DLD1 (cell line): ENCODE data around the gene MAP3K7CL.
"Not testable (repeated sequence)": the region's sequence is repeated elsewhere in the genome, so short reads cannot be mapped to it uniquely, and the experiment has no call there.

Source experiments
- in situ Hi-C: cut with HindIII; loops from 2 replicates; pipeline ENCODE4 v1.10.0; 2017; ENCODE audit warnings: low sequenced_read_pairs

MAP3K7CL gene

DNA sequence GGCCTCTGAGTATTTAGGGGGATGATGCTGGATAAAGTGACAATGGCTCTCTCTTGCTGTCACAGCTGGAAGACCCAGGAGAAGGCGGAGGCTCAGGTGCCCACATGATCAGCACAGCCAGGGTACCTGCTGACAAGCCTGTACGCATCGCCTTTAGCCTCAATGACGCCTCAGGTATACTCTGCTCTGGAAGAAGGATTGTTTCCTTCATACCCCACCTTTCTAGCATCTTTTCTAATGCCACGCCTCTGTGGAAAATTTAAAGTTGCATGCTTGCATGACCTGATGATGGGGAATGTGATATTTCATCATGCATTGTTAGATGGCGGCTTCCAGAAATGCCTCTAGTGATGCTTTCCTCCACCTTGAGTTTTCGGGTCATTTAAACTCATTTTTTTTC is 2.8 kb downstream of the MAP3K7CL start:
- in situ Hi-C loops = no loop called here

DNA sequence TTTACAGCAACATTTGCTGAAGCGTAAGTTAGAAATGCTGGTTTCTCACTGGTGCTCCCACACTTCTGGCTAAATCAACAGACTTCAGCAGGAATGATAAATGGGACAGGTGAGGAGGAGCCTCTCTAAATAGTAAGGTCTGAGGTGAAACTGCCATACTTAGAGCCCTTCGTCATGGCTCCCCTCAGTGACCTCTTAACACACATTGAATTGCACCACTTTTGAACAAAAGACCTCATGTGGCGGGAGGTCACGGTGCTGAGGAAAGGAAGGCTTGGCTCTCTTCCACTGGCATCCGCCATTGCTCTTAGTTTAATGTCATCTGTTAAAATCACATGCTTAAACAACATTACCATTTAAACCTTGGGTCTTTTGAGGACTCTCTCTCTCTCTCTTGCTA is 3.4 kb downstream of the MAP3K7CL start:
- in situ Hi-C loops = no loop called here

DNA sequence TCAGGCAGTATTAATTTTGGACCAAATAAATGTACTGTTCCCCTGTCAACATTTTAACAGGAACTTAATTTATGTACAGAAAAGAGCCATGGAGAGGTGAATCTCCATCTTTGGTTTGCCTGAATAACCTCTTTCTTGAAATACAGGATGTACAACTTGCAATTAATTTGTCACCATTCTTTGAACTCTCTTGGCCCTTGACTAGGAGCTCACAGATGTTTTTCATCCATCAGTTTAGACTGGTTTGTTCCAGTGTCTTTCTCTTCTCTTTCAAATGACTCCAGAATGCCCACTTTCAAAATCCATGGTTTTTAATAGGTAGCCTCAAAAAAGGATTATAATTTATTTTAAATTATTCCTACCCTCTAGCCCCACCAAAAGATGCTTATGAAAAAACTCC is 5.0 kb downstream of the MAP3K7CL start:
- in situ Hi-C loops = no loop called here

DNA sequence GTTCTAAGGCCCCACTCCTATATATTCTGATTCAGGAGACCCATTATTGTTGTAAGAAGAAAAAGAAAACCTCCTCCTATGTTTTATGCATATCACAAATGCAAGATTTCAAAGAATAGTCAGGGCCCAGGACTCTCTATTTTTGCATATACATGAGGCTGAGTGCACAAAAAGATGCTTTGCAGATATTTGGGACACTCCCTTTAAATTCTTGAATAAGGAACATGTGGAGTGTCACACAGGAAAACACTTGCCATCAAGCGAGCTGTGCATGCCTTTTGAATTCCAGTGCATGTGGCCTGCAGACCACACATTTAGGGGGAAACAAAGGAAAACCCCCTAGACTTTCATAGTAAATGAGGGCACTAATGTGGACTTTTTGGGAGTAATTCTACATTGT is 5.6 kb downstream of the MAP3K7CL start:
- in situ Hi-C loops = no loop called here

DNA sequence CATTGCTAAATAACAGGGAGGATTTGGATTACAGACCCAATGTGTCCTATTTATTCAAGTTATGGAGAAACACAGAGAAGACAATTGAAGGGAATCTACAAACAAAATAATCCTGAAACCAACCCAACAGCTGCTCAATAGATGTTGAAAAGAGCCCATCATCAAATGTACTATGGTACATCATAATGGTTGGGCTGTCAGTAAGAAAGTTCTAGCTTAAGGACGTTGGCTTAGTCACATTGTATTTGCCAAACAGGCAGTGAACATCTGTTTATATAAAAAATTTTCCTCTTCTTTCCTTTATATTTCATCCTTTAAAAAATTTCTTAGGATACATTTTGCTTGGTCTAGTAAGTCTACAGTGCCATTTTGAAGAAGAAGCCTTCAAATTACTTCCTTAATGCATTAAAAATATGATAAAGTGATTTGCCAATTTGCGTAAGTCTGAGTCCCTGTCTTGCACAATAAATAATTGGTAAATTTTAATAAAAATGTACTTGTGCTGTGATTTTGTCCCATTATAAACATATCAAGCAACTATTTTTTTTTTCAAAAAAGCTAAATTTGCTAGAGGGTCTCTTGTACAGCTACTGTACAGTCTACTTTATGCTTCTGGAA is 14.4 kb downstream of the MAP3K7CL start:
- in situ Hi-C loops = no loop called here

DNA sequence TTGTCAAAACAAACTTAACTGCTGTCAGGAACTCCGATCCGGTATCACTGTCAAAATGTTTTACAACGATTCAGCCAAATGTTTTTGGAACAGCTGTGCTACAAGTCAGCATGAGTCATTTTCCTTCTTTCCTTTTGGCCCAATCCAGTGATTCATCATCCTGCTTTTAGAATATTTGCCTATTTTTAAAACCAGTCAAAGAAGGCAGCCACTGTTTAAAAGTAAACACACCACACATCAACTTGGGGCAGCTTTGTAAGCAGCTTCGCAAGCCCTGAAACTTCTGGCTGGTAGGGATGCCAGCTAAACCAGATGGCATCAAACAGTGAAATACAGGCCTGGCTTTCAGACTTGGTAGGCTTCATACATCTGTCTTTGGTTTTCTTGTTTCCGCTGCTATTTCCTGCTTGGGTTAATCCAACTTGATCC is 14.9 kb downstream of the MAP3K7CL start:
- in situ Hi-C loops = no loop called here

DNA sequence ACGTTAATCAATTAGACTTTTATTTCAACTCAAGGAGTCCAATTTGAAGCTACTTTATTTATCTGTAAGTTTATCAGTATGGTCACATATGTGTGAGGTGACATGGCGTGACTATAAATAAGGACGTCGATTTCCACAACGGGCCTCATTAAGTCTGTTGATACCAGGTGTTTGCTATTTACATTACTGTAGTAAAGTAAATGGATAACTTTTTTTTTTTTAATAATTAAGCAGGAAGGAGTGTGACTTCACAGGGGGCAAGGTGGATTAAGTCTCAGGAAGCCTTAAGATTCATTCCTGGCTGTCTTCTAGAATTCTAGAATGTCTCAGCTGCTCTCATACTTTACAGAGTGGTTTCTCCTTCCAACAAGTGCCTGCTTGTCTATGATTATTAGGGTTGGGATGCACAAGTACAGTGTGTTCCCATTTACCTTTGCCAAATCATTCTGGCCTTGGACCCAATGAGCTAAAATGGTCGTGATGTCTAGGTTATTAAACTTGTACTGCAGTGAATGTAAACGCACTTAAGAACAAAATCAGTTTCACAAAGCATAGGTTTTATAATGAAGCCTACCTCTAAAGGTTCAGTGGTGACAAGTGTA is 15.5 kb downstream of the MAP3K7CL start:
- in situ Hi-C loops = no loop called here

DNA sequence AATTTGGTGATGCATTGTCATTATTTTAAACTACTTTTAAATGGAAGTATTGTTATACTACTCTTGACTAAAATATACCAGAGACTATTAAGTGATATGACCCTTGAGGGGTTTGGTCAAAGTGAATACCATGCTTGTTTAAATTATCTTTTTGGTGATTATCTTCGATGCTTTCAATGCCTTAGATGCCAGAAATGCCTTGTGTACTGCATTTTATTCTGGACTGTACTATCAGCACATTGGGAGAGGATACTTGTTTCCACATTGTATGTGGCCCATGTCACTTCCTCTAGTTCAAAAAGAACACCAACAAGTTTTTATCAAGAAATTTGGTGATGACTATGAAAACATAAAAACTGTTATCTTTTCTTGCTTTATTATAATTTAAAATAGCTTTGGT is 16.3 kb downstream of the MAP3K7CL start:
- in situ Hi-C loops = no loop called here

DNA sequence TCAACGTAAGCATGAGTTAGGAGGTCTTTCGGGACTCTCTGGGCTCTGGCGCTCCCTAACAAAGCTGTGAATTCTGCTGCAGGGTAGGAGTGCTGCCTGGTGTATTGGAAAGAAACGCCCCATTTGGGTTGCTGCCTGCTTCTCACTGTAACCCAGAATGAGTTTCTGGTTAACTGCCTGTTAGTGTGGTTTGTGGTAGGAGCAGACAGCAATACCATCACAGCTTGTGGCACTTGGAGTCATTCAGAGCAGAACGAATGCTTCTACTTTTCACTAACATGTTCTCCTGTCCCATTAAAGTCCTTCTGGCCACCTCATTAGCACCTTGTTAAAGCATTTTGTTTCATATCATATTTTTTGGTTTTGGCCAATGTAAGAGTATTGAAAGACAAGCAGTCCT is 18.1 kb downstream of the MAP3K7CL start:
- in situ Hi-C loops = no loop called here

DNA sequence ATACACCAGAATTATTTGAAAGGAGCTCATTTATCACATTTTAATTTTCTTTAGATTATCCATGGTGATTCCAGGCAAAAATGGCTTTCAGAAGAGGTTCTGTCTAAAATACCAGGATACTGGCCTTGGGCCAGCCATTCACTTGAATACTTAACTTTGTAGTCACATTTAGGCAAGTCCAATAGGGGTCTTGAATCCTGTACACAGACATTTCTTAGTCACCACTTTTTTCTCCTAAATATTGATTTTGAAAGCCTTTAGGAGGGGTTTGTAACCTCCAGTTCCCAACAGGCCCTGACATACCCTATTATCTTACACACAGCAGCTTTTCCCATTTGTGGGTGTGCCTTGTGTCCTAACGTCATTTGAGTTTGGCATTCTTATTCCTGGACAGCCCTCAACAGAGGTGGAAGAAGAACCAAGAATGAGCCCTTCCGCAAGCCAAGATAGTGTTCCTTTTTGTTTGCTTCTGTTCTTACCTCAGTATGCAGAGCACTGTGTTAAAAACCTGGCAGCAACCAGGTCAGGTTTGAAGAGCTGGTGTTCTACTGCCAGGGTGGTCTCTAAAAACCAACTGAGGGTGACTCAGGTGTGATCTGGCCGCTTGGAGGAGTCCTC is 19.5 kb downstream of the MAP3K7CL start:
- in situ Hi-C loops = no loop called here

DNA sequence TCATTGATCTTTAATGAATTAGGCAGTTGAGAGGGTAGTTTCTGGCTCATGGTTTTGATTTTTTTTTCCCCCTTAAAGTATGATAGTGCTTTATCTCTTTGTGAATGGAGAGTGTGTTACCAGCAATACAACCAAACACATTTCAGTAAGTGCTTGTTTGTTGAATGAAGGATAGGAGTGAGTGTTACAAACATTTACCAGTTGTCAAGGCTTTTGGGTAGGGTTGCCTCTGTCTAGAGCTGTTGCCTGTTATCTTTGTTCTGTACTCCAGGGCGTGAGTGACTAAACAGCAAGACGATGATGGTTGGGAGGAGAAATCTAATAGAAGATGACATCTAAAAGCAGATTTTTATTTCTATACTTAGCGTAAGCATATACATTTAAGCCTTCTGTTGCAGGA is 21.5 kb downstream of the MAP3K7CL start:
- in situ Hi-C loops = no loop called here

DNA sequence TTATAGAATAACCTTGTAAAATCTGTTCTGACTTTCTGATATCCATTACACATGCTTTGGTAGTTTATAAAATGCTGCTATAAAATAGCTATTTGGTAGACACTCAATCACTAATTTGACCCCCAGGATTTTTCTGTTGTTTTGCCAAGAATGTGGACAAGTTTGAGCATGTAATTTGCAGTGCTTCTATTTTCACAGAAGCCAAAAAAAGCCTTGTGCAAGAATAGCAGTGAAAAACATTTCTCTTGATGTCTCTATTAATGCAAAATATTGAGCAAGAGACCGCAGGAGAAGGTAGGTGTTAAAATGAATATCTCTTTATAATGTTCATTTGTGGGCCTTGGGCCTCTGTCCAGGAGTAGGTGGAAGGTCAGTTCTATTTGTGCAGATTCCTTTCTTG is 22.5 kb downstream of the MAP3K7CL start:
- in situ Hi-C loops = no loop called here

DNA sequence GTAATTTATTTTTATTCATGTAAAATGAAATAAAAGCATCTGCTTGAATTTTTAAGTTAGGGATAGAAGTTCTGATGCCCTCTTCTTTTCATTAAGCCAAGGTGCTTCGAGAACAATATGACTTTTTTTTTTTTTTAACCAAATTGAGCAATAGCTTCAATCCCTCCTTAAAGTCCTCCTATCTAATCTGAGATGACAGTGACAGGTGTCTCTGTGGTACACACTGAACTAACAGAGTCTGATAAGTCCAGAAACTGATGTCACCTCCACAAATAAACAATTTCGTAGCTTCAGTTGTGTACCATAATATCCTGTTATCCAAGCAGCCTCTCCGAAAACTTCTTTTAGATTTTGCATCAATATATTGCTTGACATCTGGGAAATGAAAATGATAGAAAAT is 23.8 kb downstream of the MAP3K7CL start:
- in situ Hi-C loops = no loop called here

DNA sequence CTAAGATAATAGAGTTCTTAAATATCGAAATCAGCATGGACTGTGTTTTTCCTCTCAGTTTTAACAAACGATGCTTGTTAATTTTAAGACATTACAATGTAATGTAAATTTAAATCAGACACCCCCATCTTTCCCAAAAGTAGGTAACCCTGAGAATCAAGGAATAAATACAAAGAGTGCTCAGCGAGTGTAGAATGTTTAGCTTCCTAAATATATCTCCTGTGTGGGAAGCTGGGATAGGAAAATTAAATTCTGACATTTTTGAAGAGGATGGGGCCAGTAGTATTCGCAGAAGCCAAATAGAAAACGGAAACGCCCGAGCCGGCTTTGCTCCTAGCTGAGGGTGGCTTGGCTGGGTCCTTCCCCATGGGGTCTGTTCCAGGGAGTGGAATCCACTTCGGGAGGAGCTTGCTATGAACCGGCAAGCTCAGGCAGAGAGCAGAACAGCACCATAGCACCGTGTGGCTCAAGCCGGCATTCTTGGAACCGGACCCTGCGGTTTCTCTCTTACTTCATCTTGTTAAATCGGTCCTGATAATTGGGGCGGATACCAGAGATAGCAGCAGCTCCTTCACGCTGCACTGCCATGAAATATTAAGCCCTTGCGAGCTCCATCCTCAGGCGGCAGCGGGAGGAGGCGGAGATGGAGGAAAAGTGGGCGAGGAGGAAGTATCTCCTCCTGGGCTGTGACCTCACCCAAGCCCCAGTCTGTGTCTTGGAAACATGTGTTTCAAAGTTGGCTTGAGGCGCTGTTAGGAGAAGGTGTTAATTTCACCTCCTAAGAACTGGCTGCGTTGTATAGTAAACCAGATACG is 24.9 kb downstream of the MAP3K7CL start:
- in situ Hi-C loops = no loop called here

DNA sequence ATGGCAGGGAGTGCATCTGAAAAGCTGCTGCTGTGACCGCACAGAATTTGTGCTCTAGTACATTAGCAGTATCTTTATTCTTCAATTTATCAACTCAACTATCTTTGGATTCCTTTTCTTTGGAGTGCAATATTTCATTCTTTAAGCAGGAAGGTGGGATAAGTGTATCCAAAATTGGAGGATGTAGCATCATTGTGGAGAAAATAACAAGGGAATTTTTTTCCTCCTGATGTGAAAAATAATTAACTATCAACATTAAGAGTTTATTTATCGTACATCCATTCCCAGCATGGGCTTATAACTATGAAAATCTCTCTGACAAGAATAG is 25.5 kb downstream of the MAP3K7CL start:
- in situ Hi-C loops = no loop called here

DNA sequence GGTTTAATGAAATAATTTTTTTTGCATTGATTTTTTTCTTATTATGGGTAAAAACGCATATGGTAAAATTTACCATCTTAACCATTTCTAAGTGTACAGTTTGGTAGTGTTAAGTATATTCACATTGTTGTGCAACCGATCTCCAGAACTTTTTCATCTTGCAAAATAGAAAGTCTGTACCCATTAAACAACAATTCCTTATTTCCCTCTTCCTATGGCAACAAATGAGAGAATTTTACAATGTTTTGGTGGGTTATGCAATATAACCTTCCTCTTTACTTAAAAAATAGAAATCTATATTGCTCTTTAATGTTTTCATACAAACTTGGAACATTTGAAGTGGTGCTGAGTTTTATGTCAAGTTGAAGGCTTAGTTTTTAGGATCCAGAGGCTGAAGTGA is 26.6 kb downstream of the MAP3K7CL start:
- in situ Hi-C loops = no loop called here

DNA sequence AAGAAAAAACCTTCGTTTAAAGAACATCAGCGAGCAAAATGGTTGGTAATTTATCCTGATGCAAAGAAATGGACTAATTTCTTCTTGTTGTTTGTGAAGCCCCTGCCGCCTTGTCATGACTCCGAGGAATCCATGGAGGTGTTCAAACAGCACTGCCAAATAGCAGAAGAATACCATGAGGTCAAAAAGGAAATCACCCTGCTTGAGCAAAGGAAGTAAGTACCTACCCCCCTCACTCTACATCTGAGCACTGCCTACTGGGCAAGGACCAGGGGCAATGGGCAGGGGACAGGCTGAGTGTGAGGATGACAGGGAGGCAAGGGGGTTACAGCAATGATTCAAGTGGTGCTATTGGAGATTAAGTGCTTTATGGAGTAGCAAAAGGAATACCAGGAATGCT is 29.4 kb downstream of the MAP3K7CL start:
- in situ Hi-C loops = no loop called here

DNA sequence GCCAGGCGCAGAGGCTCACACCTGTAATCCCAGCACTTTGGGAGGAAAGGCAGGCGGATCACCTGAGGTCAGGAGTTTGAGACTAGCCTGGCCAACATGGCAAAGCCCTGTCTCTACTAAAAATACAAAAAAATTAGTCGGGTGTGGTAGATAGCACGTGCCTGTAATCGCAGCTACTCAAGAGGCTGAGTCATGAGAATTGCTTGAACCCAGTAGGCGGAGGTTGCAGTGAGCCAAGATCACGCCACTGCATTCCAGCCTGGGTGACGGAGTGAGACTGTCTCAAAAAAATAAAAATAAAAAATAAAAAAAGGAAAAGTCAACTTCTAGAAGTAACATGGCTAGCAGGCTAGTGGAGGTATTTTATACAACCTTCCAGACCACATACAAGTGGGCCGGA is 32.4 kb downstream of the MAP3K7CL start:
- in situ Hi-C loops = not testable (repeated sequence)

DNA sequence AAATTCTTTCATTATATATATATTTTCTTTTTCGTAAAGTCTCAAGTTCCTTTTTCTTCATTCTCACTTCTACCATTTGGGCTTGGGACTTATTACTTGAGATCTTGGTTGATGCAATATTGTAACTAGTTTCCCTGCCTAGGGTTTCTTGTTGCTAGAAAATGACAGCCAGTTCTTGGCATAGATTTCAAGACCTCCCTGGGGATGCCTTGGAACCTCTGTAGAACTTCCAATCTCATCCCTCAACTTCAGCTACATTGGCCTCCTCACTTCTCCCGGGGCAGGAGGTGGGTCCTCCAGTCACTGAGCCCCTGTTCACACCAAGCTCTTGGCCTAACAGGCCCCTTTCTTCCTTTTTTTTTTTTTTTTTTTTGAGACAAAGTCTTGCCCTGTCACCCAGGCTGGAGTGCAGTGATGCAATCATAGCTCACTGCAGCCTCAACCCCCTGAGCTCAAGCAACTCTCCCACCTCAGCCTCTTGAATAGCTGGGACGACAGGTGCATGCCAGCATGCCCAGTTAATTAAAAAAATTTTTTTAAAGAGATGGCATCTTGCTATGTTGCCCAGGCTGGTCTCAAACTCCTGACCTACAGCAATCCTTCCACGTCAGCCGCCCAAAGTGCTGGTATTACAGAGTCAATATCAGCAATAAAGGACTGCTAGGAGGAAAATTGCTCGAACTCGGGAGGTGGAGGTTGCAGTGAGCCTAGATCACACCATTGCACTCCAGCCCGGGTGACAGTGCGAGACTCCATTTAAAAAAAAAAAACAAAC is 33.1 kb downstream of the MAP3K7CL start:
- in situ Hi-C loops = no loop called here

DNA sequence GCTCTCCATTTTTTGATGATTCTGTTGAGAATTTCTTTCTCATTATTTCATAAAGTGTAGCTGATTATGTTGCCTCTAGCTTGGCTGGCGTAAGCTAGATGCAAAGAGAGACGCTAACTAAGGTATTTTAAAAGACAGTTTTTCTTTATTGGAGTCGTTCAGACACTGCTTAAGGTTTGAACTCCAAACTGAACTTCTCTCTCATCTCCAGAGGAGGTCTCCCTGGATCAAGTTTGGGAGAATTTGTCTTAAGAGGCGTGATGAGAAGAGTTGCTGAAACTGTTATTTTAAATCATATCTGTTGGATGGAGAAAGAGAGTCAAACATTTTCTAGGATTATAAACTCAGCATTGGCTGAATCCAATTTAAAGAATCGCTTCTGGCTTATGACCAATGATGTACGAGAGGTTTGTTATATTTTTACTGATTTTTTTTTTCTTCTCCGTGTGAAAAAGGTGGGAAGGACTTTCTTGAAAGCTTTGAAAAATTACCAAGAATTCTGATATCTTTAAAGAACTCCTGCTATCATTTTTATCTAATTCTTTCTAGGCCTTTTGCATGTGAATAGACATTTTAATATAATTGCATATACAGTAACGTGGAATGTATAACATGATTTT is 34.0 kb downstream of the MAP3K7CL start:
- in situ Hi-C loops = no loop called here

DNA sequence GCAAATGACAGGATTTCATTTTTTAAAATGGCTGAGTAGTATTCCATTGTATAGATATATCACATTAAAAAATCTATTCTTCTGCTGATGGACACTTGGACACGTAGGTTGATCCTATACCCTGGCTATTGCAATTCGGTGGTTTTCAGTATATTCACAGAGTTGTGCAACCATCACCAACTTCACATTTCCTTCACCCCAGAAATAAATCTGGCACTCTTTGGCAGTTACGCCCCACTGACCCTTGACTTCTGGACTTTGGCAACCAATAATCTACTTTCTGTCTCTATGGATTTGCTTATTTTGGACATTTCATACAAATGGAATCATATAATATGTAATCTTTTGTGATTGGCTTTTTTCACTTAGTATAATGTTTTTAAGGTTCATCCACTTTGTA is 35.9 kb downstream of the MAP3K7CL start:
- in situ Hi-C loops = no loop called here
